Spleen (tissue), 11 donors: Measurements from ENCODE around the gene SLC7A9. TPM values are rescaled to one million over a fixed set of nuclear protein-coding genes. Genes with fewer than 3 reads are reported as not detected.

Source experiments
- DNase-seq: peaks from one replicate; pipeline ENCODE4 v3.0.0-alpha.2; 2020
- H3K27ac ChIP-seq, 8 donors: fragments of 200-600 bp; sonication (generic) in 7 of 8; 1 replicate in 4 of 8; 2 replicates in 4 of 8; pipeline versions ENCODE4 v1.5.0 to v1.8.0; 2016 to 2021; ENCODE audit warnings: inconsistent platforms in 4 of 8, mild to moderate bottlenecking in 4 of 8, moderate library complexity in 1 of 8
- H3K27me3 ChIP-seq, 7 donors: fragments of 200-600 bp; sonication (generic) in 6 of 7; replicated peaks in 1 of 7; 1 replicate in 4 of 7; 2 replicates in 3 of 7; pipeline versions ENCODE4 v1.5.0 to v1.8.0; 2016 to 2021; ENCODE audit warnings: inconsistent platforms in 3 of 7, mild to moderate bottlenecking in 1 of 7
- H3K36me3 ChIP-seq, 6 donors: fragments of 200-600 bp; sonication (generic) in 5 of 6; 1 replicate in 4 of 6; 2 replicates in 2 of 6; pipeline versions ENCODE4 v1.5.0 to v1.8.0; 2016 to 2021; ENCODE audit warnings: inconsistent platforms in 2 of 6
- H3K4me1 ChIP-seq, 6 donors: fragments of 200-600 bp; sonication (generic) in 5 of 6; 1 replicate in 3 of 6; 2 replicates in 3 of 6; pipeline versions ENCODE4 v1.5.0 to v1.8.0; 2016 to 2021; ENCODE audit warnings: inconsistent platforms in 3 of 6
- H3K4me3 ChIP-seq, 8 donors: fragments of 200-600 bp; sonication (generic) in 7 of 8; 1 replicate in 4 of 8; 2 replicates in 4 of 8; pipeline versions ENCODE4 v1.5.0 to v1.8.0; 2016 to 2021; ENCODE audit warnings: inconsistent platforms in 4 of 8, mild to moderate bottlenecking in 4 of 8, moderate library complexity in 2 of 8
- H3K9me3 ChIP-seq, 8 donors: fragments of 200-600 bp; sonication (generic) in 7 of 8; 1 replicate in 4 of 8; 2 replicates in 4 of 8; pipeline versions ENCODE4 v1.5.0 to v1.8.0; 2016 to 2021; ENCODE audit warnings: inconsistent platforms in 4 of 8
- POLR2A ChIP-seq, 3 donors: fragments of 450-650 bp; IDR thresholded peaks; one replicate each; pipeline ENCODE4 v1.5.1; 2017; ENCODE audit warnings: antibody characterized with exemption in 3 of 3, mild to moderate bottlenecking in 1 of 3
- POLR2AphosphoS5 ChIP-seq, 3 donors: sonication (generic); formaldehyde crosslinking; IDR thresholded peaks; one replicate each; pipeline ENCODE4 v1.5.1; 2017; ENCODE audit warnings: antibody characterized with exemption in 3 of 3
- WGBS, 5 donors: extraction: QIAGEN DNeasy Blood & Tissue Kit in 3 of 5; methylation state at CpG; one replicate each; pipeline versions ENCODE4 v1.1.5 to v1.1.7; 2013 to 2018; 5-methylcytosine and 5-hydroxymethylcytosine counted together
- intact Hi-C: fragments of 100-400 bp; cut with DNase I; formaldehyde crosslinking; loops from one replicate; pipeline ENCODE4 v1.15.0; 2023; ENCODE audit warnings: low total_unique reads
- polyA plus RNA-seq, 3 donors: library from polyadenylated mRNA; stranded (reverse); fragments of 200-250 nt; gene quantifications; one replicate each; pipeline ENCODE4 v1.2.1, GENCODE V29; 2013
- total RNA-seq, 7 donors: library from RNA; depleted of rRNA in 3 of 7; stranded (reverse); fragments of >200 nt in 3 of 7; fragmentation: NEBNext Ultra II Directional in 4 of 7; extraction: Animal tissue kit (Norgen Biotek cat#: 25700) in 4 of 7; gene quantifications; one replicate each; pipeline versions ENCODE4 v1.1.0 to v1.2.1, GENCODE V29; 2016 to 2021
- TF ChIP-seq, protein P1 (sequence below), 11 experiments: fragments of 200-600 bp in 7 of 11; fragments of 450-650 bp in 4 of 11; sonication (generic) in 4 of 11; IDR thresholded peaks in 8 of 11; conservative IDR thresholded peaks in 3 of 11; 1 replicate in 7 of 11; 2 replicates in 4 of 11; pipeline versions ENCODE4 v1.4.0 to v1.8.0; 2016 to 2021; ENCODE audit warnings: antibody characterized with exemption in 11 of 11, inconsistent platforms in 4 of 11, mild to moderate bottlenecking in 1 of 11
- donor health status: healthy with polysubstance abuse.
- donor health status: DM: no; HTN: no; CAD: no; lungs with moderate emphysema.
- donor health status: DM: no; HTN: no; CAD: no.
- donor health status: Bipolar disorder and iron deficiency.
- donor health status: healthy.
- donor health status: DM: no; HTN: no; CAD: no.
- donor health status: DM: yes; HTN: yes; CAD: no.

The SLC7A9 gene
- total and polyA plus RNA-seq, 10 donors, result 0.13 to 1.1 (median 0.44) TPM; not detected in 4

DNA sequence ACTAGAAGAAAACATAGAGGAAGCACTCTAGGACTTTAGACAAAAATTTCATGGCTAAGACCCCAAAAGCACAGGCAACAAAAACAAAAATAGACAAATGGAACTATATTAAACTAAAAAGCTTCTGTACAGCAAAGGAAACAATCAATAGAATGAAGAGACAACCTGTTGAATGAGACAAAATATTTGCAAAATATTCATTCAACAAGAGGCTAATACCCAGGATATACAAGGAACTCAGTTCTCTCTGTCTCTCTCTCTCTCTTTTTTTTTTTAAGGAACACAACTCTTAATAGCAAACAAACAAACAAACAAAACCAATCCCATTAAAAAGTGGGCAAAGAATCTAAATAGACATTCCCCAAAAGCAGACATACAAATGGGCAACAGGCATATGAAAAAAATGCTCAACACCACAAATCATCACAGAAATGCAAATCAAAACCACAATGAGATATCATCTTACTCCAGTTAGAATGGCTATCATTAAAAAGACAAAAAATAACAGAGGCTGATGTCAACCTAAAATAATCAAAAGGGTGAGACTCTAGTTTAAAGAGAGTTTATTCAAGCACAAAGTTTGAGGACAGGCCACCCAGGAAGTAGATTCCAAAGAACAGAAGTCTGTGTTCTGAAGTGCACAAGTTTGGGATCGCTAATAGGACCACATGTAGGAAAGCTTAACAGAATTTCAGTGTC is 27.1 kb upstream of the SLC7A9 start:
- Histone ChIP-seq H3K27ac (no peak overlapping the region), H3K4me1 (no peaks in the 10 kb centered on the region), H3K36me3 (peaks cover 2 to 93% (median 22%) of the 10 kb centered on the region in 6 donors), H3K4me3 (no peak overlapping the region), H3K27me3 (no peaks in the 10 kb centered on the region), H3K9me3 (peaks cover 0 to 41% (median 31%) of the 10 kb centered on the region in 8 donors)
- no peak for TF ChIP-seq POLR2A (IDR thresholded peaks at IDR 0.05)
- TF ChIP-seq, protein P1, sequence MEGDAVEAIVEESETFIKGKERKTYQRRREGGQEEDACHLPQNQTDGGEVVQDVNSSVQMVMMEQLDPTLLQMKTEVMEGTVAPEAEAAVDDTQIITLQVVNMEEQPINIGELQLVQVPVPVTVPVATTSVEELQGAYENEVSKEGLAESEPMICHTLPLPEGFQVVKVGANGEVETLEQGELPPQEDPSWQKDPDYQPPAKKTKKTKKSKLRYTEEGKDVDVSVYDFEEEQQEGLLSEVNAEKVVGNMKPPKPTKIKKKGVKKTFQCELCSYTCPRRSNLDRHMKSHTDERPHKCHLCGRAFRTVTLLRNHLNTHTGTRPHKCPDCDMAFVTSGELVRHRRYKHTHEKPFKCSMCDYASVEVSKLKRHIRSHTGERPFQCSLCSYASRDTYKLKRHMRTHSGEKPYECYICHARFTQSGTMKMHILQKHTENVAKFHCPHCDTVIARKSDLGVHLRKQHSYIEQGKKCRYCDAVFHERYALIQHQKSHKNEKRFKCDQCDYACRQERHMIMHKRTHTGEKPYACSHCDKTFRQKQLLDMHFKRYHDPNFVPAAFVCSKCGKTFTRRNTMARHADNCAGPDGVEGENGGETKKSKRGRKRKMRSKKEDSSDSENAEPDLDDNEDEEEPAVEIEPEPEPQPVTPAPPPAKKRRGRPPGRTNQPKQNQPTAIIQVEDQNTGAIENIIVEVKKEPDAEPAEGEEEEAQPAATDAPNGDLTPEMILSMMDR (IDR thresholded peaks at IDR 0.05 in 8 of 11, conservative IDR thresholded peaks at IDR 0.05 in 3 of 11), result no peak
- no peak for TF ChIP-seq POLR2AphosphoS5 (IDR thresholded peaks at IDR 0.05)
- WGBS, 5 donors, result 93 to 100% (median 97%) methylated on average over 1 of the region's 1 CpG
- intact Hi-C loops, result no loop called here
- no peak for DNase-seq

DNA sequence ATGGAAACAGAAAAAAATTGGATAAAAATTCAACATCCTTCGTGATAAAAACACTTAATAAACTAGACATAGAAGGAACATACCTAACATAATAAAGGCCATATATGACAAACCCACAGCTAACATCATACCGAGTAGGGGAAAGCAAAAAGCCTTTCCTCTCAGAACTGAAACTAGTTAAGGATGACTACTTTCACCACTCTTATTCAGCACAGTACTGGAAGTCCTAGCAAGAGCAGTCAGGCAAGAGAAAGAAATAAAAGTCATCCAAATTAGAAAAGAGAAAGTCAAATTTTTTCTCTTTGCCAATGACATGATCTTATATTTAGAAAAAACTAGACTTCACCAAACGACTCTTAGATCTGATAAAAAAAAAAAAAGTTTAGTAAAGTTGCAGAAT is 25.8 kb upstream of the SLC7A9 start:
- no peak overlapping the region for H3K27ac ChIP-seq
- TF ChIP-seq POLR2A (IDR thresholded peaks at IDR 0.05) (no peak), POLR2AphosphoS5 (IDR thresholded peaks at IDR 0.05) (no peak)
- TF ChIP-seq, protein P1 (IDR thresholded peaks at IDR 0.05 in 8 of 11, conservative IDR thresholded peaks at IDR 0.05 in 3 of 11), result no peak
- no peak overlapping the region for H3K4me3 ChIP-seq
- intact Hi-C loops, result no loop called here
- no peaks in the 10 kb centered on the region for H3K27me3 ChIP-seq
- no peak for DNase-seq
- 75 to 81% (median 77%) methylated on average over 3 of the region's 3 CpGs for WGBS, 5 donors
- H3K9me3 ChIP-seq, result peaks cover 0 to 53% (median 43%) of the 10 kb centered on the region in 8 donors
- no peaks in the 10 kb centered on the region for H3K4me1 ChIP-seq
- peaks cover 2 to 94% (median 25%) of the 10 kb centered on the region in 6 donors for H3K36me3 ChIP-seq

DNA sequence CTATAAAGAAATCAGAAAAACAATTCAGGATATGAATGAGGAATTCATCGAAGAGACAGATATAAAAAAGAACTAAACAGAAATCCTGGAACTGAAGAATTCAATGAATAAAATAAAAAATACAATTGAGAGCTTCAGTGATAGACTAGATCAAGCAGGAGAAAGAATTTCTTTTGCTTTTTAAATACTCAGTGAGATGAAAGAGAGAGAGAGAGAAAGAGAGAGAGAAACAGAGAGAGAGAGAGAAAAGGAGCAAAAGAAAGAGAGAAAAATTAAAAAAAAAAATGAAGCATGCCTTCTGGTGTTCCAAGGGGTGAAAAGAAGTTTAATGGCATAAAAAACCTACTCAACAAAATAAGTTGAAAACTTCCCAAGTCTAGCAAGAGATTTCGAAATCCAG is 22.0 kb upstream of the SLC7A9 start:
- intact Hi-C loops, result no loop called here
- Histone ChIP-seq H3K27me3 (no peaks in the 10 kb centered on the region), H3K4me1 (no peaks in the 10 kb centered on the region), H3K4me3 (no peak overlapping the region), H3K27ac (no peak overlapping the region), H3K9me3 (peaks cover 0 to 58% (median 43%) of the 10 kb centered on the region in 8 donors), H3K36me3 (peaks cover 2 to 88% (median 28%) of the 10 kb centered on the region in 6 donors)
- no peak for TF ChIP-seq POLR2A (IDR thresholded peaks at IDR 0.05)
- TF ChIP-seq, protein P1 (IDR thresholded peaks at IDR 0.05 in 8 of 11, conservative IDR thresholded peaks at IDR 0.05 in 3 of 11), result no peak
- no peak for TF ChIP-seq POLR2AphosphoS5 (IDR thresholded peaks at IDR 0.05)
- no peak for DNase-seq
- WGBS, 5 donors, result 95 to 100% (median 97%) methylated on average over 2 of the region's 2 CpGs

DNA sequence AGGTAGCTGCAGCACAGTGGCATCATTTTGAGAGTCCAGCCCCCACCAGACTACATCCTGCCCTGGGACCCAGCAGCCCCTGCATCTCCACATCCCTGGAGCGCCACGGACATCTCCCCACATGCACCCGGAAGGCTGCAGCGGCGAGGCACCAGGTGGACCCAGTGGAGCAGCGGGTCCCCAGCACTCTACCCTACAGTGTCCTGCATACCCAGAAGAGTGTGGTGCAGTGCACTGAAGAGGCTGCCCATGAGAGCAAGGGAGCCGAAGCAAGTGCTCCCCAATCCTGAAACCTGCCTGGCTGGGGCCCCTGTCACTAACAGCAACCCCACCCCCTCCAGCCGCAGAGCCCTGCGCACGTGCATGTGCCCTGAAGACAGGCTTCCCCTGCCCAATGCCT is 21.3 kb upstream of the SLC7A9 start:
- Histone ChIP-seq H3K27me3 (no peaks in the 10 kb centered on the region), H3K36me3 (peaks cover 2 to 83% (median 28%) of the 10 kb centered on the region in 6 donors), H3K9me3 (peaks cover 0 to 58% (median 43%) of the 10 kb centered on the region in 8 donors), H3K4me1 (no peaks in the 10 kb centered on the region), H3K27ac (no peak overlapping the region), H3K4me3 (no peak overlapping the region)
- no peak for DNase-seq
- WGBS, 5 donors, result 91 to 99% (median 95%) methylated on average over 7 to 10 of the region's 10 CpGs
- TF ChIP-seq POLR2AphosphoS5 (IDR thresholded peaks at IDR 0.05), result no peak
- TF ChIP-seq, protein P1 (IDR thresholded peaks at IDR 0.05 in 8 of 11, conservative IDR thresholded peaks at IDR 0.05 in 3 of 11), result no peak
- TF ChIP-seq POLR2A (IDR thresholded peaks at IDR 0.05), result no peak
- intact Hi-C loops, result no loop called here
